Mammary epithelial cell (primary cell): ENCODE data around the gene MALL.

ENCODE experiments used
- CTCF ChIP-seq, 2 donors: IDR thresholded peaks in 1 of 2; conservative IDR thresholded peaks in 1 of 2; 2 replicates each; pipeline ENCODE4 v1.5.1; 2011 to 2012; ENCODE audit warnings: inconsistent platforms in 2 of 2, low read length in 2 of 2, mild to moderate bottlenecking in 2 of 2, control low read depth in 1 of 2, low read depth in 1 of 2; ENCODE audit not compliant: insufficient read depth in 1 of 2; ENCODE audit errors: extremely low read depth in 1 of 2
- EZH2 ChIP-seq: IDR thresholded peaks from 2 replicates; pipeline ENCODE4 v1.6.1; 2012; ENCODE audit warnings: low read length, inconsistent platforms, borderline replicate concordance

GRCh38 chr2:110104025-110104771 is 11.4 kb downstream of the MALL start:
- no peak for TF ChIP-seq EZH2
- no peak for TF ChIP-seq CTCF (conservative IDR thresholded peaks at IDR 0.05 in 1 of 2, IDR thresholded peaks at IDR 0.05 in 1 of 2; ENCODE audit: extremely low read depth in 1 of 2, insufficient read depth in 1 of 2, low read depth in 1 of 2, low read length in 2 of 2)
